ENCODE data around the gene ATP2C1. TPM values are rescaled to one million over a fixed set of nuclear protein-coding genes. Genes with fewer than 3 reads are reported as not detected.
"Not testable (repeated sequence)": the region's sequence is repeated elsewhere in the genome, so short reads cannot be mapped to it uniquely, and the experiment has no call there.

Gene ATP2C1
- total RNA-seq, 1 donor from 2014 or later, result 57.1 TPM

- no peak overlapping the region for H3K27ac ChIP-seq (replicated peaks)
- peaks cover 87% of the 10 kb centered on the region for H3K36me3 ChIP-seq
- H3K27me3 ChIP-seq (ENCODE audit: low read depth), result no peaks in the 10 kb centered on the region
- no peaks in the 10 kb centered on the region for H3K9me3 ChIP-seq (replicated peaks)
- H3K4me1 ChIP-seq, result no peaks in the 10 kb centered on the region
- intact Hi-C loops (cut with micrococcal nuclease), result no loop called here
- TF ChIP-seq CTCF (IDR thresholded peaks at IDR 0.05; ENCODE audit: borderline replicate concordance), result no peak
- no peak overlapping the region for H3K4me3 ChIP-seq
- no peak for DNase-seq
Observed at GRCh38 chr3:130968221-130968620, 74.3 kb downstream of the ATP2C1 start.

GRCh38 chr3:130969621-130970020, 75.7 kb downstream of the ATP2C1 start:
- Histone ChIP-seq H3K9me3 (replicated peaks) (no peaks in the 10 kb centered on the region), H3K27me3 (ENCODE audit: low read depth) (no peaks in the 10 kb centered on the region), H3K27ac (replicated peaks) (no peak overlapping the region), H3K4me1 (no peaks in the 10 kb centered on the region), H3K36me3 (peaks cover 90% of the 10 kb centered on the region), H3K4me3 (no peak overlapping the region)
- intact Hi-C loops (cut with micrococcal nuclease), result no loop called here
- TF ChIP-seq CTCF (IDR thresholded peaks at IDR 0.05; ENCODE audit: borderline replicate concordance), result no peak
- no peak for DNase-seq

GRCh38 chr3:130971208-130971607, 77.3 kb downstream of the ATP2C1 start:
- H3K4me1 ChIP-seq, result peaks cover 5% of the 10 kb centered on the region
- TF ChIP-seq CTCF (IDR thresholded peaks at IDR 0.05; ENCODE audit: borderline replicate concordance), result no peak
- no peaks in the 10 kb centered on the region for H3K9me3 ChIP-seq (replicated peaks)
- no peaks in the 10 kb centered on the region for H3K27me3 ChIP-seq (ENCODE audit: low read depth)
- no peak overlapping the region for H3K4me3 ChIP-seq
- DNase-seq, result no peak
- H3K36me3 ChIP-seq, result peaks cover 86% of the 10 kb centered on the region
- intact Hi-C loops (cut with micrococcal nuclease), result no loop called here
- no peak overlapping the region for H3K27ac ChIP-seq (replicated peaks)

- Histone ChIP-seq H3K36me3 (peaks cover 73% of the 10 kb centered on the region), H3K4me1 (peaks cover 16% of the 10 kb centered on the region)
- intact Hi-C loops (cut with micrococcal nuclease), result not testable (repeated sequence)
Observed at GRCh38 chr3:130972592-130972991, 78.7 kb downstream of the ATP2C1 start.

GRCh38 chr3:130973406-130973805, 79.5 kb downstream of the ATP2C1 start:
- Histone ChIP-seq H3K27me3 (ENCODE audit: low read depth) (no peaks in the 10 kb centered on the region), H3K9me3 (replicated peaks) (no peaks in the 10 kb centered on the region), H3K27ac (replicated peaks) (no peak overlapping the region), H3K4me1 (peaks cover 16% of the 10 kb centered on the region), H3K4me3 (no peak overlapping the region), H3K36me3 (peaks cover 65% of the 10 kb centered on the region)
- intact Hi-C loops (cut with micrococcal nuclease), result no loop called here
- no peak for TF ChIP-seq CTCF (IDR thresholded peaks at IDR 0.05; ENCODE audit: borderline replicate concordance)
- DNase-seq, result no peak

More at GRCh38 chr3:130972592-130972991, 78.7 kb downstream of the ATP2C1 start:
- H3K9me3 ChIP-seq (replicated peaks); H3K4me3 ChIP-seq; H3K27ac ChIP-seq (replicated peaks); DNase-seq; H3K27me3 ChIP-seq (ENCODE audit: low read depth): not testable (repeated sequence)

- Histone ChIP-seq H3K27me3 (ENCODE audit: low read depth) (no peaks in the 10 kb centered on the region), H3K4me1 (peaks cover 16% of the 10 kb centered on the region), H3K36me3 (peaks cover 57% of the 10 kb centered on the region), H3K9me3 (replicated peaks) (no peaks in the 10 kb centered on the region), H3K27ac (replicated peaks) (no peak overlapping the region), H3K4me3 (no peak overlapping the region)
- no peak for TF ChIP-seq CTCF (IDR thresholded peaks at IDR 0.05; ENCODE audit: borderline replicate concordance)
- no peak for DNase-seq
- intact Hi-C loops (cut with micrococcal nuclease), result no loop called here
Observed at GRCh38 chr3:130974201-130974600, 80.3 kb downstream of the ATP2C1 start.

Data from left ventricle myocardium inferior (tissue), 1 donor.